ENCODE data around the gene ADGRL3.
"Not testable (repeated sequence)": the region's sequence is repeated elsewhere in the genome, so short reads cannot be mapped to it uniquely, and the experiment has no call there.

The ADGRL3 gene

GRCh38 chr4:61604054-61604453 lies 403.9 kb downstream of the ADGRL3 start:
- Mint-ChIP-seq H3K4me1 (no peaks in the 10 kb centered on the region), H3K27me3 (no peaks in the 10 kb centered on the region), H3K9me3 (no peaks in the 10 kb centered on the region), H3K4me3 (no peak overlapping the region), H3K36me3 (ENCODE audit: low read depth) (no peaks in the 10 kb centered on the region), H3K27ac (no peak overlapping the region)
- DNase-seq (no peak), ATAC-seq (no peak)

GRCh38 chr4:61605984-61606383 lies 405.9 kb downstream of the ADGRL3 start:
- Mint-ChIP-seq H3K27ac (no peak overlapping the region), H3K9me3 (no peaks in the 10 kb centered on the region), H3K4me3 (no peak overlapping the region), H3K4me1 (no peaks in the 10 kb centered on the region), H3K36me3 (ENCODE audit: low read depth) (no peaks in the 10 kb centered on the region), H3K27me3 (no peaks in the 10 kb centered on the region)
- DNase-seq (no peak), ATAC-seq (no peak)

GRCh38 chr4:61614231-61614630 lies 414.1 kb downstream of the ADGRL3 start:
- DNase-seq, result no peak
- no peak overlapping the region for H3K4me3 Mint-ChIP-seq
- ATAC-seq, result no peak
- no peak overlapping the region for H3K27ac Mint-ChIP-seq
- no peaks in the 10 kb centered on the region for H3K4me1 Mint-ChIP-seq
- peaks cover 8% of the 10 kb centered on the region for H3K9me3 Mint-ChIP-seq
- no peaks in the 10 kb centered on the region for H3K27me3 Mint-ChIP-seq
- no peaks in the 10 kb centered on the region for H3K36me3 Mint-ChIP-seq (ENCODE audit: low read depth)

GRCh38 chr4:61619528-61619927 lies 419.4 kb downstream of the ADGRL3 start:
- ATAC-seq (no peak), DNase-seq (no peak)
- peaks cover 17% of the 10 kb centered on the region for H3K9me3 Mint-ChIP-seq
- no peaks in the 10 kb centered on the region for H3K27me3 Mint-ChIP-seq
- no peaks in the 10 kb centered on the region for H3K4me1 Mint-ChIP-seq
- no peaks in the 10 kb centered on the region for H3K36me3 Mint-ChIP-seq (ENCODE audit: low read depth)
- no peak overlapping the region for H3K4me3 Mint-ChIP-seq
- no peak overlapping the region for H3K27ac Mint-ChIP-seq

GRCh38 chr4:61628282-61628681 lies 428.2 kb downstream of the ADGRL3 start:
- Mint-ChIP-seq H3K4me3 (no peak overlapping the region), H3K4me1 (no peaks in the 10 kb centered on the region), H3K27me3 (no peaks in the 10 kb centered on the region), H3K27ac (no peak overlapping the region), H3K36me3 (ENCODE audit: low read depth) (no peaks in the 10 kb centered on the region), H3K9me3 (peaks cover 13% of the 10 kb centered on the region)
- DNase-seq, result no peak
- no peak for ATAC-seq

- no peaks in the 10 kb centered on the region for H3K4me1 Mint-ChIP-seq
- H3K4me3 Mint-ChIP-seq, result no peak overlapping the region
- H3K36me3 Mint-ChIP-seq (ENCODE audit: low read depth), result no peaks in the 10 kb centered on the region
- no peak overlapping the region for H3K27ac Mint-ChIP-seq
- peaks cover 9% of the 10 kb centered on the region for H3K9me3 Mint-ChIP-seq
- DNase-seq (no peak), ATAC-seq (no peak)
- H3K27me3 Mint-ChIP-seq, result no peaks in the 10 kb centered on the region
Measured at GRCh38 chr4:61628727-61629126, 428.6 kb downstream of the ADGRL3 start.

DNA sequence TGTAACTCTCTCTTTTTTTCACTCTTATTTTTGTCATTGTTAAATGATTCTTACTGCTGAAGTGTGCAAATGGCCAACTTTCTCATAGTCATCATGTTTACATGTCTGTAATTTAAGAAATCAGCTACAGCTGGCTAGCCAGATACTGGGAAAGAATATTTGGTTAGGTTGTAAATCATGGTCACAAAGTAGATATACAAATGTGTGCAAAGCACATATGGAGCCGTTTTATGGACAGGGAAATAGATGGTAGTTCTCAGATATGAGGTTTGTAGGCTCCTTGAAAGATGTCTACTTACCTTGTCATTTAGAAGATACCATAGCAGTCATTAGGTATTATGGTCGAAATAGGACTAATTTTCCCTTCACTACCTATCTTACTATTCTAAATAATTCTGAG lies 430.4 kb downstream of the ADGRL3 start:
- H3K4me3 Mint-ChIP-seq, result no peak overlapping the region
- no peaks in the 10 kb centered on the region for H3K36me3 Mint-ChIP-seq (ENCODE audit: low read depth)
- no peak overlapping the region for H3K27ac Mint-ChIP-seq
- H3K4me1 Mint-ChIP-seq, result no peaks in the 10 kb centered on the region
- no peak for ATAC-seq
- H3K27me3 Mint-ChIP-seq, result no peaks in the 10 kb centered on the region
- DNase-seq, result no peak
- peaks cover 7% of the 10 kb centered on the region for H3K9me3 Mint-ChIP-seq

DNA sequence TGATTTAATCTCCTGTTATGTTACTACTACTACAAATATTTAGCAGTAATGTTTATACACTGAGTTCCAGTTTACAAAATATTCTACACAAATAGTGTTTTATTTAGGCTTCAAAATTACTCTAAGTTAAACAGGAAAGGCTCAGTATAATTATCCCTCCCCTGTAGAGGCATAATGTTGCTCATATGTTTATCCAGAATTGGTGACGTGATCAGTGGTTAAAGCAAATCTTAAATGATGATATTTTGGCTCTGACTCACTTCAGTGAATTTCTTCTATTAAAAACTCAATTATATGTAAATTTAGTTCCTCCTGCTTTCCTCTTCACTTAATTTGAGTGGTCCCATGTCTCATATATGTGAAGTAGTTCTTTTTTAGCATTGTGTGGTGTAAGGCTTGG lies 438.5 kb downstream of the ADGRL3 start:
- Mint-ChIP-seq H3K27me3 (no peaks in the 10 kb centered on the region), H3K36me3 (ENCODE audit: low read depth) (no peaks in the 10 kb centered on the region), H3K4me3 (no peak overlapping the region), H3K27ac (no peak overlapping the region), H3K4me1 (no peaks in the 10 kb centered on the region), H3K9me3 (peaks cover 12% of the 10 kb centered on the region)
- ATAC-seq (no peak), DNase-seq (no peak)

DNA sequence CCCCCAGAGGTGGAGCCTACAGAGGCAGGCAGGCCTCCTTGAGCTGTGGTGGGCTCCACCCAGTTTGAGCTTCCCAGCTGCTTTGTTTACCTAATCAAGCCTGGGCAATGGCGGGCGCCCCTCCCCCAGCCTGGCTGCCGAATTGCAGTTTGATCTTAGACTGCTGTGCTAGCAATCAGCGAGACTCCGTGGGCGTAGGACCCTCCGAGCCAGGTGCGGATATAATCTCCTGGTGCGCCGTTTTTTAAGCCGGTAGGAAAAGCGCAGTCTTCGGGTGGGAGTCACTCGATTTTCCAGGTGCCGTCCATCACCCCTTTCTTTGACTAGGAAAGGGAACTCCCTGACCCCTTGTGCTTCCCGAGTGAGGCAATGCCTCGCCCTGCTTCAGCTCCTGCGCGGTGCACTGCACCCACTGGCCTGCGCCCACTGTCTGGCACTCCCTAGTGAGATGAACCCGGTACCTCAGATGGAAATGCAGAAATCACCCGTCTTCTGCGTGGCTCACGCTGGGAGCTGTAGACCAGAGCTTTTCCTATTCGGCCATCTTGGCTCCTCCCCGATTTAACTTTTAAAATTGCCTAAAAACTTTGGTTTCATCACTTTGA lies 446.7 kb downstream of the ADGRL3 start:
- H3K36me3 Mint-ChIP-seq (ENCODE audit: low read depth); H3K27me3 Mint-ChIP-seq; H3K4me3 Mint-ChIP-seq; H3K27ac Mint-ChIP-seq; H3K4me1 Mint-ChIP-seq; DNase-seq; H3K9me3 Mint-ChIP-seq; ATAC-seq: not testable (repeated sequence)

GRCh38 chr4:61648264-61648663 lies 448.1 kb downstream of the ADGRL3 start:
- H3K27me3 Mint-ChIP-seq, result no peaks in the 10 kb centered on the region
- H3K4me3 Mint-ChIP-seq, result no peak overlapping the region
- H3K9me3 Mint-ChIP-seq, result peaks cover 5% of the 10 kb centered on the region
- no peak for ATAC-seq
- H3K36me3 Mint-ChIP-seq (ENCODE audit: low read depth), result no peaks in the 10 kb centered on the region
- H3K4me1 Mint-ChIP-seq, result no peaks in the 10 kb centered on the region
- H3K27ac Mint-ChIP-seq, result no peak overlapping the region
- no peak for DNase-seq

- no peaks in the 10 kb centered on the region for H3K36me3 Mint-ChIP-seq (ENCODE audit: low read depth)
- H3K27me3 Mint-ChIP-seq, result no peaks in the 10 kb centered on the region
- no peak overlapping the region for H3K4me3 Mint-ChIP-seq
Measured at GRCh38 chr4:61657016-61657415, 456.9 kb downstream of the ADGRL3 start.

DNA sequence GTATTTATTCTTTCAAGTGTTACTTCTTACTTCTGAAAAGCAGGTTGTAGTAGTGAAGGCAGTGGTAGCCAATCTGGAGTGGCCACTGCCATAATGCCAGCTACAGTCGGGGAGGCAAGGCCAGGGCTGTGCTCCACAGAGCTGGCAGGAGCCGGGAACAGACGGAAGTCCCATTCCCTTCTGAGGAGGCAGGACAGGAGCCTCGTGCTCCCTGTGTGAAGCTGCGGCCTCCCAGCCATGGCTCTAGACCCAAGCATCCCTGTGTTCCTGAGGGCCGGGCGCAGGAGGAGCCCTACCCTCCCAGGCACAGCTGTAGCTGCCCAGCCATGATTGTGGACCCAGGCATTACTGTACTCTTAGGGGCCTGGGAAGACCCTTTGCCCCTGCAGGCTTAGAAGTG lies 461.8 kb downstream of the ADGRL3 start:
- Mint-ChIP-seq H3K27ac (no peak overlapping the region), H3K27me3 (no peaks in the 10 kb centered on the region), H3K4me1 (no peaks in the 10 kb centered on the region), H3K36me3 (ENCODE audit: low read depth) (no peaks in the 10 kb centered on the region), H3K9me3 (no peaks in the 10 kb centered on the region), H3K4me3 (no peak overlapping the region)
- ATAC-seq, result no peak
- DNase-seq, result no peak

More at GRCh38 chr4:61657016-61657415, 456.9 kb downstream of the ADGRL3 start:
- H3K27ac Mint-ChIP-seq, result no peak overlapping the region
- no peak for ATAC-seq
- no peak for DNase-seq
- H3K4me1 Mint-ChIP-seq, result no peaks in the 10 kb centered on the region
- H3K9me3 Mint-ChIP-seq, result peaks cover 3% of the 10 kb centered on the region

GRCh38 chr4:61662362-61662761 lies 462.2 kb downstream of the ADGRL3 start:
- Mint-ChIP-seq H3K27me3 (no peaks in the 10 kb centered on the region), H3K4me1 (no peaks in the 10 kb centered on the region), H3K27ac (no peak overlapping the region), H3K9me3 (no peaks in the 10 kb centered on the region), H3K4me3 (no peak overlapping the region), H3K36me3 (ENCODE audit: low read depth) (no peaks in the 10 kb centered on the region)
- no peak for ATAC-seq
- DNase-seq, result no peak

GRCh38 chr4:61663310-61663709 lies 463.2 kb downstream of the ADGRL3 start:
- Mint-ChIP-seq H3K27me3 (no peaks in the 10 kb centered on the region), H3K4me3 (no peak overlapping the region)
- no peak for DNase-seq

DNA sequence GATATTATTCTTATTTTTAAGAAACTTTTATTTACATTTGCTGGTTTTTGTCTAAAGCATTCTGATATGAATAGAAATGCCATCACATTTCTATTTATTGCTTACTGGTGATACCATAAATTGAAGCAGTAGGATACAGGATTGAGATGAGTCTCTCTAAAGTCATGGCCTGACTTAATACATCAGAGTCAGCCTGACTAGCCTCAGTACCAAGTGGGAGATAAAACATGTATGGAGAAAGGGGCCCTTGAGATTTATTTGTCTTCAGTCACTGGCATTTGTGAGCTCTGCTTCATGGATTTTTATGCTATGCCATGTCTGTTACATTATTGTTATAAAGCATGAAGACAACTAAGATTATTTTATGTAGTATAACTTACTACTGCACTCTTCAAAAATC lies 465.5 kb downstream of the ADGRL3 start:
- Mint-ChIP-seq H3K27ac (no peak overlapping the region), H3K4me3 (no peak overlapping the region)

More at GRCh38 chr4:61663310-61663709, 463.2 kb downstream of the ADGRL3 start:
- ATAC-seq, result no peak
- H3K36me3 Mint-ChIP-seq (ENCODE audit: low read depth), result no peaks in the 10 kb centered on the region
- H3K4me1 Mint-ChIP-seq, result no peaks in the 10 kb centered on the region
- no peak overlapping the region for H3K27ac Mint-ChIP-seq
- peaks cover 4% of the 10 kb centered on the region for H3K9me3 Mint-ChIP-seq

DNA sequence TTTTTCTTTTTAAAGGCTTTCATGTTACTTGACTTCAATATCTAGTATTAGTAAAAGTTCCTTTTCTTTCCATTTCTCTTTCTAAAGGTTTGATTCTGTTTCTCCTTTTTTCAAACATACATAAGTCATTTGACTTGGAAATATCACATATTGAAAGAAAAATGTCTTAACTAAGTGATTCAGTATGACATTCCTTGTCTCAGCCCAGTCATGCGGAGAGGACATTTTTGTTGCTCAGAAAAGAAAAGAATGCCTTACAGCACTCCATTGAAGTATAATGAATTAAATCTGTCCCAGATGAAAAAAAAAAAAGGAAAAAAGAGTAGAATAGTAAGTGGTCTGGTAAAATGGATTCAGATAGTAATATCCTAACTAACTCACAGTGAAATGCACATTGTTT lies 466.1 kb downstream of the ADGRL3 start:
- Mint-ChIP-seq H3K9me3 (peaks cover 4% of the 10 kb centered on the region), H3K4me1 (no peaks in the 10 kb centered on the region), H3K27me3 (no peaks in the 10 kb centered on the region), H3K4me3 (no peak overlapping the region), H3K36me3 (ENCODE audit: low read depth) (no peaks in the 10 kb centered on the region), H3K27ac (no peak overlapping the region)
- ATAC-seq (no peak), DNase-seq (no peak)

More for the DNA sequence above, 465.5 kb downstream of the ADGRL3 start:
- Mint-ChIP-seq H3K9me3 (peaks cover 4% of the 10 kb centered on the region), H3K36me3 (ENCODE audit: low read depth) (no peaks in the 10 kb centered on the region), H3K4me1 (no peaks in the 10 kb centered on the region), H3K27me3 (no peaks in the 10 kb centered on the region)
- DNase-seq (no peak), ATAC-seq (no peak)

Measured in activated naive CD8-positive, alpha-beta T cell treated with anti-CD3 and anti-CD28 coated beads, Interleukin-2, amount 50 U/mL, for 24 hours (primary cell).